ENCODE measurements around the gene KLF13.

The KLF13 gene

GRCh38 chr15:31385736-31386135 is 59.1 kb downstream of the KLF13 start:
- no peak for DNase-seq

GRCh38 chr15:31387092-31387478 is 60.5 kb downstream of the KLF13 start:
- DNase-seq, result no peak

GRCh38 chr15:31387479-31388118 is 61.0 kb downstream of the KLF13 start:
- peak; percentile 83 to 84 for DNase-seq

- DNase-seq, result no peak
These were observed 62.9 kb downstream of the KLF13 start for GRCh38 chr15:31389576-31389975.

- DNase-seq, result no peak
These were observed 63.4 kb downstream of the KLF13 start for GRCh38 chr15:31390029-31390428.

GRCh38 chr15:31390777-31391486 is 64.3 kb downstream of the KLF13 start:
- no peak for DNase-seq

GRCh38 chr15:31391687-31392671 is 65.3 kb downstream of the KLF13 start:
- DNase-seq, result peak; percentile 26 to 33

- no peak for DNase-seq
These were observed 66.2 kb downstream of the KLF13 start for GRCh38 chr15:31392761-31393401.

- DNase-seq, result no peak
These were observed 66.9 kb downstream of the KLF13 start for GRCh38 chr15:31393444-31394091.

GRCh38 chr15:31396881-31397560 is 70.4 kb downstream of the KLF13 start:
- peak; percentile 87 to 89 for DNase-seq

GRCh38 chr15:31397851-31398661 is 71.4 kb downstream of the KLF13 start:
- no peak for DNase-seq

GRCh38 chr15:31398677-31399301 is 72.2 kb downstream of the KLF13 start:
- no peak for DNase-seq

- no peak for DNase-seq
These were observed 73.0 kb downstream of the KLF13 start for GRCh38 chr15:31399544-31400171.

GRCh38 chr15:31400222-31400927 is 73.7 kb downstream of the KLF13 start:
- DNase-seq, result no peak

GRCh38 chr15:31401282-31401681 is 74.6 kb downstream of the KLF13 start:
- no peak for DNase-seq

- DNase-seq, result no peak
These were observed 75.4 kb downstream of the KLF13 start for GRCh38 chr15:31402003-31402402.

- DNase-seq, result peak in 1 of 2 experiments; percentile 5
These were observed 75.9 kb downstream of the KLF13 start for GRCh38 chr15:31402511-31403056.

GRCh38 chr15:31403096-31403495 is 76.5 kb downstream of the KLF13 start:
- DNase-seq, result no peak

- no peak for DNase-seq
These were observed 77.0 kb downstream of the KLF13 start for GRCh38 chr15:31403606-31404005.

All from SHP77 (cell line).